Tibial artery (tissue), 4 donors: Measurements from ENCODE around the gene MRPL38.

Experiments
- DNase-seq, 2 donors: peaks; one replicate each; pipeline ENCODE4 v3.0.0-alpha.2; 2019
- H3K27ac ChIP-seq, 2 donors: fragments of 200-600 bp; sonication (generic) in 1 of 2; 1 replicate in 1 of 2; 2 replicates in 1 of 2; pipeline ENCODE4 v1.5.1; 2018 to 2019; ENCODE audit warnings: mild to moderate bottlenecking in 1 of 2
- H3K27me3 ChIP-seq, 2 donors: fragments of 200-600 bp; sonication (generic) in 1 of 2; one replicate each; pipeline versions ENCODE4 v1.5.1 to v1.6.0; 2016 to 2019
- H3K36me3 ChIP-seq, 3 donors: fragments of 200-600 bp; sonication (generic) in 2 of 3; one replicate each; pipeline ENCODE4 v1.5.1; 2016 to 2019; ENCODE audit warnings: mild to moderate bottlenecking in 2 of 3
- H3K4me1 ChIP-seq, 4 donors: fragments of 200-600 bp; sonication (generic) in 2 of 4; 1 replicate in 3 of 4; 2 replicates in 1 of 4; pipeline ENCODE4 v1.5.1; 2016 to 2019
- H3K4me3 ChIP-seq, 2 donors: fragments of 200-600 bp; sonication (generic) in 1 of 2; 1 replicate in 1 of 2; 2 replicates in 1 of 2; pipeline ENCODE4 v1.5.1; 2018 to 2019; ENCODE audit warnings: mild to moderate bottlenecking in 2 of 2
- H3K9me3 ChIP-seq, 3 donors: fragments of 200-600 bp; sonication (generic) in 1 of 3; one replicate each; pipeline ENCODE4 v1.5.1; 2016 to 2019
- CTCF ChIP-seq, 2 experiments: fragments of 200-600 bp in 1 of 2; fragments of 450-650 bp in 1 of 2; IDR thresholded peaks; one replicate each; pipeline ENCODE4 v1.5.1; 2017 to 2019; ENCODE audit warnings: antibody characterized with exemption in 2 of 2, mild to moderate bottlenecking in 1 of 2, moderate library complexity in 1 of 2
- intact Hi-C: fragments of 100-400 bp; cut with DNase I; formaldehyde crosslinking; loops from one replicate; pipeline ENCODE4 v1.15.0; 2023; ENCODE audit warnings: low total_unique reads

Gene MRPL38

GRCh38 chr17:75904749-75905521 lies at the start of gene MRPL38:
TSS of gene MRPL38 (minus strand) at chr17:75904884. CDS start at chr17:75904875, 9 bp downstream.
- DNase-seq = peak; percentile 89 to 96
- peak within 1 kb of the TSS; percentile 84 to 91 for H3K27ac ChIP-seq
- no peaks in the 10 kb centered on the region for H3K9me3 ChIP-seq
- peaks cover 14 to 32% (median 30%) of the 10 kb centered on the region in 3 donors for H3K36me3 ChIP-seq
- peak; percentile 96 to 100 for TF ChIP-seq CTCF (IDR thresholded peaks at IDR 0.05)
- no peaks in the 10 kb centered on the region for H3K27me3 ChIP-seq
- peak within 1 kb of the TSS; percentile 75 to 79 for H3K4me3 ChIP-seq
- H3K4me1 ChIP-seq = peaks cover 0 to 14% (median 8%) of the 10 kb centered on the region in 4 donors
- intact Hi-C loops = loop anchor here (2.0 to 10.0 kb wide), 2 partner anchors 102 to 370 kb away; no protein-coding TSS in a partner anchor

GRCh38 chr17:75950855-75951554 lies 46.3 kb upstream of the MRPL38 start:
- intact Hi-C loops = no loop called here

GRCh38 chr17:75950421-75950820 lies 45.7 kb upstream of the MRPL38 start:
- H3K9me3 ChIP-seq = no peaks in the 10 kb centered on the region
- H3K36me3 ChIP-seq = peaks cover 85 to 98% (median 86%) of the 10 kb centered on the region in 3 donors
- intact Hi-C loops = no loop called here
- no peak overlapping the region for H3K27ac ChIP-seq
- TF ChIP-seq CTCF (IDR thresholded peaks at IDR 0.05) = no peak
- no peak overlapping the region for H3K4me3 ChIP-seq
- no peaks in the 10 kb centered on the region for H3K27me3 ChIP-seq
- no peaks in the 10 kb centered on the region for H3K4me1 ChIP-seq
- DNase-seq = no peak

More at GRCh38 chr17:75950855-75951554, 46.3 kb upstream of the MRPL38 start:
- Histone ChIP-seq H3K4me3 (no peak overlapping the region), H3K4me1 (no peaks in the 10 kb centered on the region), H3K36me3 (peaks cover 86 to 98% (median 87%) of the 10 kb centered on the region in 3 donors), H3K9me3 (no peaks in the 10 kb centered on the region), H3K27me3 (no peaks in the 10 kb centered on the region), H3K27ac (no peak overlapping the region)
- TF ChIP-seq CTCF (IDR thresholded peaks at IDR 0.05) = no peak
- DNase-seq = no peak

GRCh38 chr17:75945211-75945610 lies 40.5 kb upstream of the MRPL38 start:
- intact Hi-C loops = no loop called here
- Histone ChIP-seq H3K36me3 (peaks cover 41 to 57% (median 54%) of the 10 kb centered on the region in 3 donors), H3K27me3 (no peaks in the 10 kb centered on the region), H3K27ac (no peak overlapping the region), H3K4me3 (no peak overlapping the region), H3K9me3 (no peaks in the 10 kb centered on the region), H3K4me1 (peaks cover 0 to 10% (median 7%) of the 10 kb centered on the region in 4 donors)
- no peak for TF ChIP-seq CTCF (IDR thresholded peaks at IDR 0.05)
- no peak for DNase-seq

- no peak for DNase-seq
Observed at GRCh38 chr17:75943491-75943890, 38.8 kb upstream of the MRPL38 start.

More at GRCh38 chr17:75943491-75943890, 38.8 kb upstream of the MRPL38 start:
- no peak for TF ChIP-seq CTCF (IDR thresholded peaks at IDR 0.05)
- no peak overlapping the region for H3K27ac ChIP-seq
- H3K36me3 ChIP-seq = peaks cover 24 to 40% (median 36%) of the 10 kb centered on the region in 3 donors
- no peaks in the 10 kb centered on the region for H3K27me3 ChIP-seq
- intact Hi-C loops = no loop called here
- no peaks in the 10 kb centered on the region for H3K9me3 ChIP-seq
- peaks cover 0 to 12% (median 8%) of the 10 kb centered on the region in 4 donors for H3K4me1 ChIP-seq
- H3K4me3 ChIP-seq = no peak overlapping the region
